D721Med (cell line): ENCODE results near the gene MED16.

Experiments
- DNase-seq: peaks from one replicate; pipeline ENCODE4 v3.0.0; 2011; ENCODE audit warnings: low spot score; ENCODE audit not compliant: insufficient read length
- FAIRE-seq: peaks from 2 replicates; lab custom pipeline; 2011; peaks lifted over from hg19 to GRCh38; lab: Jason Lieb, UNC
- CTCF ChIP-seq: IDR thresholded peaks from 2 replicates; pipeline ENCODE4 v1.5.1; 2012; ENCODE audit warnings: mild to moderate bottlenecking, control low read depth; ENCODE audit not compliant: insufficient read depth; ENCODE audit errors: missing control alignments

MED16 gene

GRCh38 chr19:876780-877314, 16.1 kb downstream of the MED16 start:
- DNase-seq (no peak), FAIRE-seq (no peak)
- no peak for TF ChIP-seq CTCF

GRCh38 chr19:876089-876488, 16.9 kb downstream of the MED16 start:
- no peak for TF ChIP-seq CTCF
- FAIRE-seq (no peak), DNase-seq (no peak)

GRCh38 chr19:875265-875879, 17.6 kb downstream of the MED16 start:
- no peak for FAIRE-seq
- TF ChIP-seq CTCF: no peak
- no peak for DNase-seq

GRCh38 chr19:873561-874041, 19.4 kb downstream of the MED16 start:
- TF ChIP-seq CTCF: no peak
- no peak for DNase-seq
- FAIRE-seq: no peak

- DNase-seq: no peak
- no peak for TF ChIP-seq CTCF
- no peak for FAIRE-seq
Observed at GRCh38 chr19:873084-873483, 19.9 kb downstream of the MED16 start.

GRCh38 chr19:872266-872951, 20.6 kb downstream of the MED16 start:
- no peak for TF ChIP-seq CTCF
- DNase-seq: no peak
- FAIRE-seq: no peak
